Left ventricle myocardium superior (tissue), 1 donor: ENCODE data around the gene CCT8L2. TPM values are rescaled to one million over a fixed set of nuclear protein-coding genes. Genes with fewer than 3 reads are reported as not detected.
A peak's percentile ranks its signal among the peaks of the same experiment; 100 is the strongest.
"Not testable (repeated sequence)": the region's sequence is repeated elsewhere in the genome, so short reads cannot be mapped to it uniquely, and the experiment has no call there.

ENCODE experiments used
- ATAC-seq: fragments of 200-7000 bp; cut with Tn5 transposase; one replicate; pipeline ENCODE4 v1.9.1; 2020; ENCODE audit warnings: mild to moderate bottlenecking, moderate library complexity
- DNase-seq: peaks from one replicate; pipeline ENCODE4 v3.0.0-alpha.2; 2020
- intact Hi-C: fragments of 100-400 bp; cut with micrococcal nuclease; formaldehyde crosslinking; loops from one replicate; pipeline ENCODE4 v1.11.0; 2022
- total RNA-seq: library from RNA; stranded (reverse); fragmentation: NEBNext Ultra II Directional; extraction: Animal tissue kit (Norgen Biotek cat#: 25700); gene quantifications from one replicate; pipeline ENCODE4 v1.2.1, GENCODE V29; 2021
- donor health status: DM: no; HTN: yes; CAD: no; lungs with severe emphysema.

CCT8L2 gene
- total RNA-seq, 1 donor from 2014 or later = not detected

DNA sequence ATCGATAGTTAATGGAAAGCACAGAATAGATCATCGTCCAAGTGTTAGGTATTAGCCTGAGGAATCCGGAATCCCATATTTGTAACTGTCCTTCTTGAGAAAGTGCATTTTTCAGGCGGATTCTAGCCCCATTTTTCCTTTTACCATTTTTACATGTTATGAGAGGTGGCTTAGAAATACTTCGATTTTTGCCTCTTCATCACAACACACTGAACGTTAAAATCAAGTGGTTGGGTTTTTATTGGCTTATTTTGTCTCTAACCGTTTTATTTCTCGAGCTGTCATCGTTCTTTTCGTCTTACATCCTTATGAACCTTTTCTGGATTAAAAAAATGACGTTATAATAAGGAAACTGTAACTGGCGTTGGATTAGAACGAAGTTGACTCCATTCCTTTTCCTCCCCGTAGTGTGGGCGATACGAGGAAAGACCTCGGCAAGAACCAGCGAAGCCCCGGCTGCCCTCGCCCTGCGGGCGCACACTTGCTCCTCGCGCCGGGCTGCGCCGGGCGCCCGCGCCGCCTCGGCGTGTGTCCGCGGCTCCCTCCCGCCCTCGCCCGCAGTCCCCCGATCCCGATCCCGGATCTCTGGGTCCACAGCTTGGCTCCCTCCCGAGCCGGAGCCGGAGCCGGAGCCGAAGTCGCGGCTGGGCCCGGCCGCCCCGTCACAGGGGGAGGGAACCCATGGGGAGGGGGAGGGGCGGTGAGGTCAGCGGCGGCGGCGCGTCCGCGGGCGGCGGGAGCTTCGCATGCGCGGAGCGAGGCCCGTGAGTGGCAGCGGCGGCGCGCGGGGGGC is 8.2 kb upstream of the CCT8L2 start:
- DNase-seq = peak; percentile 85
- peak; percentile 97 for ATAC-seq
- intact Hi-C loops = not testable (repeated sequence)

- intact Hi-C loops, ATAC-seq, DNase-seq: not testable (repeated sequence)
Measured at GRCh38 chr22:16599648-16600047, 7.0 kb upstream of the CCT8L2 start.

- intact Hi-C loops, DNase-seq, ATAC-seq: not testable (repeated sequence)
Measured at GRCh38 chr22:16595251-16595650, 2.6 kb upstream of the CCT8L2 start.

- intact Hi-C loops = no loop called here
- no peak for DNase-seq
- ATAC-seq = no peak
Measured at GRCh38 chr22:16594026-16594425, 1.4 kb upstream of the CCT8L2 start.

- intact Hi-C loops, DNase-seq, ATAC-seq: not testable (repeated sequence)
Measured at GRCh38 chr22:16592231-16592630, 379 bp downstream of the CCT8L2 start.

GRCh38 chr22:16591136-16591535 is 1.5 kb downstream of the CCT8L2 start:
- DNase-seq, intact Hi-C loops, ATAC-seq: not testable (repeated sequence)

DNA sequence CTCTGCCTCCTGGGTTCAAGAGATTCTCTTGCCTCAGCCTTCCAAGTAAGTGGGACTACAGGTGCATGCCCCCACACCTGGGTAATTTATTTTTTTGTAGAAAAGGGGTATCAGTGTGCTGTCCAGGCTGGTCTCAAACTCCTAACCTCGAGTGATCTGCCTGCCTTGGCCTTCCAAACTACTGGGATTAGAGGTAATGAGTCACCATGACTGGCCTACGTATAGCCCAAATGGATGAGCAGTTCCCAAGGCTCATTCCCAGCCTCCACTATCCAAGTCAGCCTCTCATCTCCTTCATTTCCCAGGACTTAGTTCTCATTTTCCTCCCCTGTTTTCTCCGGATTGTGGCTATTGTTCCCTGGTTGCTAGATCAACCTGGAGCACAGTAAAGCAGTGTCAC is 5.6 kb downstream of the CCT8L2 start:
- no peak for ATAC-seq
- intact Hi-C loops = no loop called here
- no peak for DNase-seq

DNA sequence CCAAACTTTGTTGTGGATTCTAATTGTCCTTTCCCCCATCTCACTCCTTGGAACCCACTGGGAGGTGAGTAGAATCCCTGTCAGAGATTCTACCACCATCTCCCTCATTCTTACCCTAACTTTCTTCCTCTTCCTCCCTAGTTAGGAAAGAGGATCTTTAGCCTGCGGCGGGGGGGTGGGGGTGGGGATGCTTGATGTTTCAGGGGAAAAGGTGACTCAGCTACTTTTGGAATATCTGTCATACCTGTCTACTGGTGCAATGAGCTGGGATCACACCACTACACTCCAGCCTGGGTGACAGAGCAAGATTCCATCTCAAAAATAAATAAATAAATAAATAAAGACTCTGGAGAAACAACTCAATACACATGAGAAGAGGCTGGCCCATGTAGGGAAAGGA is 6.4 kb downstream of the CCT8L2 start:
- ATAC-seq = no peak
- intact Hi-C loops = no loop called here
- DNase-seq = no peak

DNA sequence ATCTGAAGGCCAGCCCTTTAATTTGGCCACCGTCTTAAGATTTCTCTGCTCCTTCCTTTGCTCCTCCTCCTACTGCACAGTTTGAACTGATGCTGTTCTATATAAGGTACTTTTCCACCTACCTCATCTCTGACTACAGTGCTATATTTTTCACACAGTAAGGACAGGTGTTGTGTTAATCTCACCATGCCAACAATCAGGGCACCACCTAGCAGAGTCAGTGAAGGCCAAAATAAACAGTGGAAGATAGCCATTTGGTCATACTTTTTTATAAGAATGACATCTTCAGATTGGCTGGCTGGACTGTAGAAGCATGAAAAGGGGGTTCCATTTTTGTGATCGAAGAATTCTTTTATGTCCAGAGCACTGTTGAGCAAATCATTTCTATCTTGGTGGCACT is 11.7 kb downstream of the CCT8L2 start:
- DNase-seq, ATAC-seq, intact Hi-C loops: not testable (repeated sequence)

- ATAC-seq, intact Hi-C loops: not testable (repeated sequence)
Measured at GRCh38 chr22:16569240-16569834, 23.3 kb downstream of the CCT8L2 start.

DNA sequence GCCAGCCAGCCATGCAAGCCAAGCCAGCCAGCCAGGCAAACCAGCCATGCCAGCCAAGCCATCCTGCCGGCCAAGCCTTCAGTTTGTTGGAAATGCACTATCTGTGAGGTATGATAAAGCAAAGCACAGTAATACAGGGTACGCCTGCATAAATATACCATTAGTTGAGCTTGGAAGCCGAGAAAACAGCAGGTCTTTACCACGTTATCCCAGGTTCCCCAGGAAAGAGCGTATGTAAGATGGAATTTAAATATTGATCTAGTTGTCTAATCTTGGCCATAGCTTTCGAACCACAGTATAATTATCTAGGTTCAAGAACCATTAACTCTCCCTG is 24.2 kb downstream of the CCT8L2 start:
- ATAC-seq (no peak), DNase-seq (no peak)
- intact Hi-C loops = no loop called here

More at GRCh38 chr22:16569240-16569834, 23.3 kb downstream of the CCT8L2 start:
- DNase-seq = not testable (repeated sequence)

- not testable (repeated sequence) for DNase-seq, ATAC-seq
Measured at GRCh38 chr22:16567617-16568424, 24.8 kb downstream of the CCT8L2 start.

GRCh38 chr22:16566421-16567151 is 26.0 kb downstream of the CCT8L2 start:
- intact Hi-C loops, DNase-seq: not testable (repeated sequence)

More at GRCh38 chr22:16567617-16568424, 24.8 kb downstream of the CCT8L2 start:
- intact Hi-C loops = not testable (repeated sequence)

DNA sequence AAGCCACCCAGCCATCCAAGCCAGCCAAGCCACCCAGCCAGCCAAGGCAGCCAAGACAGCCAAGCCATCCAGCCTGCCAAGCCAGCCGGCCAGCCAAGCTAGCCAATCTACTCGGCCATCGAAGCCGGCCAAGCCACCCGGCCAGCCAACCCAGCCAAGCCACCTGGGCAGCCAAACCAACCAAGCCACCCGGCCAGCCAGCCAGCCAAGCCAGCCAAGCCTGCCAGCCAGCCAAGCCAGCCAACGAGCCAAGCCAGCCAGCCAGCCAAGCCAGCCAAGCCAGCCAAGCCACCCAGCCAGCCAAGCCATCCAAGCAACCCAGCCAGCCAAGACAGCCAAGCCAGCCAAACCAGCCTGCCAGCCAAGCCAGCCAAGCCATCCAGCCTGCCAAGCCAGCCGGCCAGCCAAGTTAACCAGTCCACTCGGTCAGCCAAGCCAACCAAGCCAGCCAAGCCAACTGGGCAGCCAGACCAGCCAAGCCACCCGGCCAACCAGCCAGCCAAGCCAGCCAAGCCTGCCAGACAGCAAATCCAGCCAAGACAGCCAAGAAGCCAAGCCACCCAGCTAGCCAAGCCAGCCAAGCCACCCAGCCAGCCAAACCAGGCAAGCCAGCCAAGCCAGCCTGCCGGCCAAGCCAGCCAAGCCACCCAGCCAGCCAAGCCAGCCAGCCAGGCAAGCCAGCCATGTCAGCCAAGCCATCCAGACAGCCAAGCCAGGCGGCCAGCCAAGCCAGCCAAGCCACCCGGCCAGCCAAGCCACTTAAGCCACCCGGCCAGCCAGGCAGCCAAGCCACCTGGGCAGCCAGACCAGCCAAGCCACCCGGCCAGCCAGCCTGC is 26.8 kb downstream of the CCT8L2 start:
- ATAC-seq, intact Hi-C loops: not testable (repeated sequence)
- peak; percentile 18 for DNase-seq

More at GRCh38 chr22:16566421-16567151, 26.0 kb downstream of the CCT8L2 start:
- not testable (repeated sequence) for ATAC-seq

GRCh38 chr22:16564837-16565584 is 27.6 kb downstream of the CCT8L2 start:
- peak; percentile 23 for DNase-seq
- ATAC-seq, intact Hi-C loops: not testable (repeated sequence)

DNA sequence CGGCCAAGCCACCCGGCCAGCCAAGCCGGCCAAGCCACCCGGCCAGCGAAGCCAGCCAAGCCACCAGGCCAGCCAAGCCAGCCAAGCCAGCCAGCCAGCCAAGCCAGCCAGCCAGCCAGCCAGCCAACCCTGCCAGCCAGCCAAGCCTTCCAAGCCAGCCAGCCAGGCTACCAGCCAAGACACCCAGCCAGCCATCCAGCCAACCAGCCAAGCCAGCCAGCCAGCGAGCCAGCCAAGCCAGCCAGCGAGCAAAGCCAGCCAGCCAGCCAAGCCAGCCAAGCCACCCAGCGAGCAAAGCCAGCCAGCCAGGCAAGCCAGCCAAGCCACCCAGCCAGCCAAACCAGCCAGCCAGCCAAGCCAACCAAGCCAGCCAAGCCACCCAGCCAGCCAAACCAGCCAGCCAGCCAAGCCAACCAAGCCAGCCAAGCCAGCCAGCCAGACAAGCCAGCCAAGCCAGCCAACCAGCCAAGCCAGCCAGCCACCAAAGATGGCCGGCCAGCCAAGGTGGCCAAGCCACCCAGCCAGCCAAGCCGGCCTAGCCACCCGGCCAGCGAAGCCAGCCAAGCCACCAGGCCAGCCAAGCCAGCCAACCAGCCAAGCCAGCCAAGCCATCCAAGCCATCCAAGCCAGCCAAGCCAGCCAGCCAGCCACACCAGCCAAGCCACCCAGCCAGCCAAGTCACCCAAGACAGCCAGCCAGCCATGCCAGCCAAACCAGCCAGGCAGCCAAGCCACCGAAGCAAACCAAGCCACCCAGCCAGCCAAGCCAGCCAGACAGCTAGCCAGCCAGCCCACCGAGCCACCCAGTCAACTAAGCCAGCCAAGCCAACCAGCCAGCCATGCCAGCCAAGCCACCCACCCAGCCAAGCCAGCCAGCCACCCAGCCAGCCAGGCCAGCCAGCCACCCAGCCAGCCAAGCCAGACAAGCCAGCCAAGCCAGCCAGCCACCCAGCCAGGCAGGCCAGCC is 28.8 kb downstream of the CCT8L2 start:
- ATAC-seq (no peak), DNase-seq (peak; percentile 27)
- intact Hi-C loops = no loop called here
